Vagina (tissue), 2 donors: Measurements from ENCODE around the gene KCTD13. TPM values are rescaled to one million over a fixed set of nuclear protein-coding genes. Genes with fewer than 3 reads are reported as not detected.
"Not testable (repeated sequence)": the region's sequence is repeated elsewhere in the genome, so short reads cannot be mapped to it uniquely, and the experiment has no call there.

ENCODE experiments used
- DNase-seq, 2 donors: peaks; one replicate each; pipeline ENCODE4 v3.0.0-alpha.2; 2017; ENCODE audit errors: extremely low spot score in 2 of 2
- H3K27ac ChIP-seq: fragments of 200-600 bp; sonication (generic); one replicate; pipeline ENCODE4 v1.5.1; 2019
- H3K27me3 ChIP-seq: fragments of 200-600 bp; sonication (generic); one replicate; pipeline ENCODE4 v1.5.1; 2019
- H3K36me3 ChIP-seq, 2 donors: fragments of 200-600 bp; sonication (generic); one replicate each; pipeline ENCODE4 v1.5.1; 2017 to 2019
- H3K4me1 ChIP-seq: fragments of 200-600 bp; sonication (generic); one replicate; pipeline ENCODE4 v1.5.1; 2019
- H3K4me3 ChIP-seq, 2 donors: fragments of 200-600 bp; sonication (generic); 1 replicate in 1 of 2; 2 replicates in 1 of 2; pipeline ENCODE4 v1.5.1; 2016 to 2019
- H3K9me3 ChIP-seq: fragments of 200-600 bp; sonication (generic); one replicate; pipeline ENCODE4 v1.5.1; 2019
- CTCF ChIP-seq, 3 experiments: fragments of 450-650 bp in 2 of 3; fragments of 200-600 bp in 1 of 3; sonication (generic) in 1 of 3; IDR thresholded peaks; one replicate each; pipeline ENCODE4 v1.5.1; 2017 to 2019; ENCODE audit warnings: antibody characterized with exemption in 3 of 3, mild to moderate bottlenecking in 2 of 3, moderate library complexity in 2 of 3
- POLR2A ChIP-seq, 2 donors: fragments of 450-650 bp; IDR thresholded peaks; one replicate each; pipeline ENCODE4 v1.6.1; 2017; ENCODE audit warnings: antibody characterized with exemption in 2 of 2, mild to moderate bottlenecking in 2 of 2, moderate library complexity in 2 of 2
- POLR2AphosphoS5 ChIP-seq, 2 donors: sonication (generic); formaldehyde crosslinking; IDR thresholded peaks; one replicate each; pipeline ENCODE4 v1.9.0; 2017; ENCODE audit warnings: antibody characterized with exemption in 2 of 2, mild to moderate bottlenecking in 2 of 2, low read depth in 1 of 2; ENCODE audit not compliant: insufficient read depth in 1 of 2
- intact Hi-C: fragments of 100-400 bp; cut with DNase I; formaldehyde crosslinking; loops from one replicate; pipeline ENCODE4 v1.15.1; 2023
- total RNA-seq: library from RNA; depleted of rRNA; stranded (reverse); fragments of >200 nt; gene quantifications from one replicate; pipeline ENCODE4 v1.2.3, GENCODE V29; 2016

Gene KCTD13
- total RNA-seq, 1 donor from 2014 or later: 20.4 TPM

GRCh38 chr16:29892458-29892813 lies 33.6 kb downstream of the KCTD13 start:
- no peak for DNase-seq
- Histone ChIP-seq H3K27me3 (no peaks in the 10 kb centered on the region), H3K4me1 (no peaks in the 10 kb centered on the region), H3K9me3 (no peaks in the 10 kb centered on the region), H3K27ac (no peak overlapping the region), H3K36me3 (no peaks in the 10 kb centered on the region), H3K4me3 (no peak overlapping the region)
- TF ChIP-seq CTCF (IDR thresholded peaks at IDR 0.05) (no peak), POLR2AphosphoS5 (IDR thresholded peaks at IDR 0.05; ENCODE audit: insufficient read depth in 1 of 2, low read depth in 1 of 2) (no peak), POLR2A (IDR thresholded peaks at IDR 0.05) (no peak)
- intact Hi-C loops: no loop called here

GRCh38 chr16:29891525-29892457 lies 34.2 kb downstream of the KCTD13 start:
- H3K4me1 ChIP-seq: no peaks in the 10 kb centered on the region

GRCh38 chr16:29889372-29889771 lies 36.7 kb downstream of the KCTD13 start:
- H3K4me3 ChIP-seq, H3K4me1 ChIP-seq, H3K27me3 ChIP-seq, H3K36me3 ChIP-seq, H3K27ac ChIP-seq, intact Hi-C loops, H3K9me3 ChIP-seq, DNase-seq: not testable (repeated sequence)

More at GRCh38 chr16:29891525-29892457, 34.2 kb downstream of the KCTD13 start:
- H3K27me3 ChIP-seq: no peaks in the 10 kb centered on the region
- intact Hi-C loops: no loop called here
- no peak for DNase-seq
- TF ChIP-seq CTCF (IDR thresholded peaks at IDR 0.05) (no peak), POLR2AphosphoS5 (IDR thresholded peaks at IDR 0.05; ENCODE audit: insufficient read depth in 1 of 2, low read depth in 1 of 2) (no peak), POLR2A (IDR thresholded peaks at IDR 0.05) (no peak)
- no peaks in the 10 kb centered on the region for H3K36me3 ChIP-seq
- H3K27ac ChIP-seq: no peak overlapping the region
- no peaks in the 10 kb centered on the region for H3K9me3 ChIP-seq
- H3K4me3 ChIP-seq: no peak overlapping the region

GRCh38 chr16:29883987-29884386 lies 42.0 kb downstream of the KCTD13 start:
- TF ChIP-seq CTCF (IDR thresholded peaks at IDR 0.05): no peak
- TF ChIP-seq POLR2A (IDR thresholded peaks at IDR 0.05): no peak
- no peak for TF ChIP-seq POLR2AphosphoS5 (IDR thresholded peaks at IDR 0.05; ENCODE audit: insufficient read depth in 1 of 2, low read depth in 1 of 2)
- no peaks in the 10 kb centered on the region for H3K27me3 ChIP-seq
- H3K9me3 ChIP-seq: no peaks in the 10 kb centered on the region
- DNase-seq: no peak
- H3K27ac ChIP-seq: no peak overlapping the region
- no peaks in the 10 kb centered on the region for H3K36me3 ChIP-seq
- intact Hi-C loops: no loop called here
- H3K4me1 ChIP-seq: no peaks in the 10 kb centered on the region
- no peak overlapping the region for H3K4me3 ChIP-seq

GRCh38 chr16:29881050-29881449 lies 45.0 kb downstream of the KCTD13 start:
- H3K36me3 ChIP-seq: no peaks in the 10 kb centered on the region
- H3K4me1 ChIP-seq: peaks cover 13% of the 10 kb centered on the region
- DNase-seq: no peak
- H3K27ac ChIP-seq: no peak overlapping the region
- TF ChIP-seq POLR2AphosphoS5 (IDR thresholded peaks at IDR 0.05; ENCODE audit: insufficient read depth in 1 of 2, low read depth in 1 of 2) (no peak), POLR2A (IDR thresholded peaks at IDR 0.05) (no peak), CTCF (IDR thresholded peaks at IDR 0.05) (no peak)
- no peaks in the 10 kb centered on the region for H3K9me3 ChIP-seq
- no peak overlapping the region for H3K4me3 ChIP-seq
- intact Hi-C loops: no loop called here
- peaks cover 11% of the 10 kb centered on the region for H3K27me3 ChIP-seq
